ENCODE data around the gene RAB11A. TPM values are rescaled to one million over a fixed set of nuclear protein-coding genes. Genes with fewer than 3 reads are reported as not detected.

RAB11A gene
- total and polyA plus RNA-seq, 2 of the 13 experiments (the other 11 are each of a cell fraction or from before 2014, with no cell fraction given): 161 to 162 TPM

GRCh38 chr15:65832549-65833364 lies 36.5 kb upstream of the RAB11A start (continued):
- TF ChIP-seq ZNF687 (CRISPR knock-in tag; IDR thresholded peaks at IDR 0.05): peak; percentile 84
- no peak for TF ChIP-seq ZNF569 (CRISPR knock-in tag; IDR thresholded peaks at IDR 0.05; ENCODE audit: borderline replicate concordance)
- TF ChIP-seq DPF2 (CRISPR knock-in tag; IDR thresholded peaks at IDR 0.05; ENCODE audit: borderline replicate concordance, low read depth): peak; percentile 96
- TF ChIP-seq REST (IDR thresholded peaks at IDR 0.05; ENCODE audit: borderline replicate concordance in 1 of 2, low read depth in 1 of 2, low read length in 2 of 2): peak in 1 of 2 experiments; percentile 56; a peak in 1 of 4 replicates
- no peak for TF ChIP-seq NFATC3 (CRISPR knock-in tag; IDR thresholded peaks at IDR 0.05)
- no peak for TF ChIP-seq USF2 (IDR thresholded peaks at IDR 0.05; ENCODE audit: low read depth, low read length)
- 0 out of 2 replicates have a peak, but pooled peaks have one; percentile 24 for TF ChIP-seq USF2 (CRISPR knock-in tag; IDR thresholded peaks at IDR 0.05; ENCODE audit: borderline replicate concordance)
- peak; percentile 32; the same call in 1 of the 2 replicates for TF ChIP-seq SMC3 (IDR thresholded peaks at IDR 0.05; ENCODE audit: low read length)
- peak; percentile 88 to 98 for TF ChIP-seq EP300 (IDR thresholded peaks at IDR 0.05; ENCODE audit: low read depth in 2 of 2, low read length in 2 of 2)
- peak; percentile 91 for TF ChIP-seq EP300 (CRISPR knock-in tag; IDR thresholded peaks at IDR 0.05; ENCODE audit: borderline replicate concordance)
- TF ChIP-seq GTF3A (CRISPR knock-in tag; conservative IDR thresholded peaks at IDR 0.05): 0 out of 2 replicates have a peak, but pooled peaks have one; percentile 67
- TF ChIP-seq BHLHE40 (IDR thresholded peaks at IDR 0.05; ENCODE audit: low read length): peak; percentile 26; the same call in 1 of the 2 replicates
- peak; percentile 94 for TF ChIP-seq HIVEP1 (CRISPR knock-in tag; IDR thresholded peaks at IDR 0.05)
- peak; percentile 94 for TF ChIP-seq MEIS1 (CRISPR knock-in tag; IDR thresholded peaks at IDR 0.05; ENCODE audit: borderline replicate concordance)
- no peak; the same call in 1 of the 2 replicates for TF ChIP-seq E2F1 (CRISPR knock-in tag; IDR thresholded peaks at IDR 0.05)
- TF ChIP-seq XBP1 (CRISPR knock-in tag; IDR thresholded peaks at IDR 0.05): 0 out of 2 replicates have a peak, but pooled peaks have one; percentile 40
- TF ChIP-seq SOX5 (CRISPR knock-in tag; IDR thresholded peaks at IDR 0.05; ENCODE audit: borderline replicate concordance): peak; percentile 87; the same call in 1 of the 2 replicates

Data from HepG2 (cell line).